ENCODE results near the gene CSN1S1. TPM values are rescaled to one million over a fixed set of nuclear protein-coding genes. Genes with fewer than 3 reads are reported as not detected.

Gene CSN1S1
- total RNA-seq, 1 donor from 2014 or later: not detected

- Histone ChIP-seq H3K27ac (no peak overlapping the region), H3K79me2 (ENCODE audit: low read depth) (no peaks in the 10 kb centered on the region), H3K36me3 (no peaks in the 10 kb centered on the region), H3K4me3 (no peak overlapping the region), H4K20me1 (ENCODE audit: low read depth) (no peaks in the 10 kb centered on the region), H3K4me2 (no peak overlapping the region), H3K4me1 (no peaks in the 10 kb centered on the region), H2AFZ (replicated peaks) (peak overlapping the region; percentile 17), H3F3A (ENCODE audit: low read depth) (no peaks in the 10 kb centered on the region), H3K27me3 (no peaks in the 10 kb centered on the region), H3K9me3 (ENCODE audit: low read depth) (no peaks in the 10 kb centered on the region), H3K9ac (no peak overlapping the region)
- Mint-ChIP-seq H3K4me1 (no peaks in the 10 kb centered on the region), H3K27me3 (ENCODE audit: insufficient read depth, low read depth) (no peaks in the 10 kb centered on the region), H3K4me3 (no peak overlapping the region), H3K9me3 (peaks cover 8% of the 10 kb centered on the region), H3K36me3 (no peaks in the 10 kb centered on the region), H3K27ac (no peak overlapping the region)
- TF ChIP-seq EZH2 (IDR thresholded peaks at IDR 0.05) (no peak), CTCF (IDR thresholded peaks at IDR 0.05) (no peak), EZH2phosphoT487 (IDR thresholded peaks at IDR 0.05) (no peak)
- no peak for DNase-seq (ENCODE audit: low spot score)
These were observed 42.5 kb upstream of the CSN1S1 start for GRCh38 chr4:69888336-69888735.

- Histone ChIP-seq H3K9ac (no peak overlapping the region), H3K4me2 (no peak overlapping the region), H4K20me1 (ENCODE audit: low read depth) (no peaks in the 10 kb centered on the region), H2AFZ (replicated peaks) (no peak overlapping the region), H3F3A (ENCODE audit: low read depth) (no peaks in the 10 kb centered on the region), H3K9me3 (ENCODE audit: low read depth) (no peaks in the 10 kb centered on the region), H3K36me3 (no peaks in the 10 kb centered on the region), H3K79me2 (ENCODE audit: low read depth) (no peaks in the 10 kb centered on the region), H3K4me1 (no peaks in the 10 kb centered on the region), H3K4me3 (no peak overlapping the region), H3K27ac (no peak overlapping the region), H3K27me3 (no peaks in the 10 kb centered on the region)
- DNase-seq (ENCODE audit: low spot score): no peak
- Mint-ChIP-seq H3K9me3 (no peaks in the 10 kb centered on the region), H3K4me1 (no peaks in the 10 kb centered on the region), H3K4me3 (no peak overlapping the region), H3K27ac (no peak overlapping the region), H3K36me3 (no peaks in the 10 kb centered on the region), H3K27me3 (ENCODE audit: insufficient read depth, low read depth) (no peaks in the 10 kb centered on the region)
- TF ChIP-seq EZH2 (IDR thresholded peaks at IDR 0.05) (no peak), CTCF (IDR thresholded peaks at IDR 0.05) (no peak)
These were observed 36.7 kb upstream of the CSN1S1 start for GRCh38 chr4:69894186-69894585.

GRCh38 chr4:69894721-69895120, 36.1 kb upstream of the CSN1S1 start:
- Mint-ChIP-seq H3K4me1 (no peaks in the 10 kb centered on the region), H3K36me3 (no peaks in the 10 kb centered on the region), H3K27ac (no peak overlapping the region), H3K9me3 (no peaks in the 10 kb centered on the region), H3K4me3 (no peak overlapping the region), H3K27me3 (ENCODE audit: insufficient read depth, low read depth) (no peaks in the 10 kb centered on the region)
- Histone ChIP-seq H3K9ac (no peak overlapping the region), H3K9me3 (ENCODE audit: low read depth) (no peaks in the 10 kb centered on the region), H4K20me1 (ENCODE audit: low read depth) (no peaks in the 10 kb centered on the region), H3K27me3 (no peaks in the 10 kb centered on the region), H3K27ac (no peak overlapping the region), H2AFZ (replicated peaks) (no peak overlapping the region), H3K4me2 (no peak overlapping the region), H3K4me1 (no peaks in the 10 kb centered on the region), H3F3A (ENCODE audit: low read depth) (no peaks in the 10 kb centered on the region), H3K79me2 (ENCODE audit: low read depth) (no peaks in the 10 kb centered on the region), H3K4me3 (no peak overlapping the region), H3K36me3 (no peaks in the 10 kb centered on the region)
- TF ChIP-seq EZH2 (IDR thresholded peaks at IDR 0.05) (no peak), EZH2phosphoT487 (IDR thresholded peaks at IDR 0.05) (no peak), CTCF (IDR thresholded peaks at IDR 0.05) (no peak)
- no peak for DNase-seq (ENCODE audit: low spot score)
